MM.1S (cell line): Measurements from ENCODE around the gene ELOB.

Source experiments
- DNase-seq: peaks from one replicate; pipeline ENCODE4 v3.0.0-alpha.2; 2015
- H2AFZ ChIP-seq: fragments of 300-600 bp; sonication (generic); 2 replicates; pipeline ENCODE4 v1.6.0; 2016; ENCODE audit warnings: antibody characterized with exemption, low read length
- H3F3A ChIP-seq: fragments of 300-600 bp; sonication (generic); 2 replicates; pipeline ENCODE4 v1.6.1; 2016; ENCODE audit warnings: mild to moderate bottlenecking, antibody characterized with exemption, low read length, moderate library complexity, mixed read lengths; ENCODE audit not compliant: insufficient read depth
- H3K27ac ChIP-seq: fragments of 300-600 bp; sonication (generic); 2 replicates; pipeline ENCODE4 v1.5.1; 2016; ENCODE audit warnings: mild to moderate bottlenecking, low read length
- H3K27me3 ChIP-seq: fragments of 300-600 bp; sonication (generic); replicated peaks from 2 replicates; pipeline ENCODE4 v1.6.0; 2016; ENCODE audit warnings: low read length; ENCODE audit not compliant: insufficient read depth
- H3K36me3 ChIP-seq: fragments of 300-600 bp; sonication (generic); replicated peaks from 2 replicates; pipeline ENCODE4 v1.6.1; 2016; ENCODE audit warnings: mild to moderate bottlenecking, low read length, mixed read lengths; ENCODE audit not compliant: insufficient read depth
- H3K4me1 ChIP-seq: fragments of 300-600 bp; sonication (generic); 2 replicates; pipeline ENCODE4 v1.6.1; 2016; ENCODE audit warnings: low read length, mixed read lengths
- H3K4me2 ChIP-seq: fragments of 300-600 bp; sonication (generic); 2 replicates; pipeline ENCODE4 v1.6.0; 2016; ENCODE audit warnings: low read depth, low read length
- H3K4me3 ChIP-seq: fragments of 300-600 bp; sonication (generic); 2 replicates; pipeline ENCODE4 v1.5.1; 2016; ENCODE audit warnings: low read length, mixed read lengths
- H3K79me2 ChIP-seq: fragments of 300-600 bp; sonication (generic); 2 replicates; pipeline ENCODE4 v1.6.1; 2016; ENCODE audit warnings: mixed run types, low read length, mixed read lengths
- H3K9ac ChIP-seq: fragments of 300-600 bp; sonication (generic); 2 replicates; pipeline ENCODE4 v1.6.1; 2016; ENCODE audit warnings: low read length, mixed read lengths
- H3K9me2 ChIP-seq: fragments of 300-600 bp; sonication (generic); replicated peaks from 2 replicates; pipeline ENCODE4 v1.6.1; 2016; ENCODE audit warnings: mild to moderate bottlenecking, low read length, mixed read lengths; ENCODE audit not compliant: insufficient read depth
- H3K9me3 ChIP-seq: fragments of 300-600 bp; sonication (generic); replicated peaks from 2 replicates; pipeline ENCODE4 v1.6.1; 2016; ENCODE audit warnings: mild to moderate bottlenecking, low read length, mixed read lengths; ENCODE audit not compliant: insufficient read depth
- H4K20me1 ChIP-seq: fragments of 300-600 bp; sonication (generic); 2 replicates; pipeline ENCODE4 v1.6.1; 2016; ENCODE audit warnings: mild to moderate bottlenecking, low read length, moderate library complexity, mixed read lengths; ENCODE audit not compliant: insufficient read depth
- EZH2 ChIP-seq: fragments of 300-600 bp; sonication (generic); optimal IDR thresholded peaks from 2 replicates; pipeline ENCODE3; 2017; ENCODE audit warnings: low read depth, mild to moderate bottlenecking, antibody characterized with exemption, low read length, mixed read lengths
- EZH2phosphoT487 ChIP-seq: fragments of 300-600 bp; sonication (generic); IDR thresholded peaks from 2 replicates; pipeline ENCODE4 v1.6.1; 2018; ENCODE audit warnings: antibody characterized with exemption, low read length
- TF ChIP-seq, protein P1 (sequence below): fragments of 300-600 bp; sonication (generic); IDR thresholded peaks from 2 replicates; pipeline ENCODE4 v1.5.1; 2016; ENCODE audit warnings: antibody characterized with exemption, low read length, mixed read lengths

The ELOB gene

GRCh38 chr16:2819179-2819938 lies 42.3 kb upstream of the ELOB start:
- Histone ChIP-seq H3K9me3 (no peaks in the 10 kb centered on the region), H3K27me3 (peaks cover 97% of the 10 kb centered on the region), H3K4me1 (no peaks in the 10 kb centered on the region), H2AFZ (no peak overlapping the region), H3K36me3 (no peaks in the 10 kb centered on the region), H4K20me1 (no peaks in the 10 kb centered on the region), H3K9ac (no peak overlapping the region), H3K9me2 (no peaks in the 10 kb centered on the region), H3F3A (no peaks in the 10 kb centered on the region), H3K4me2 (no peak overlapping the region), H3K27ac (no peak overlapping the region), H3K79me2 (no peaks in the 10 kb centered on the region), H3K4me3 (no peak overlapping the region)
- no peak for DNase-seq
- TF ChIP-seq, protein P1, sequence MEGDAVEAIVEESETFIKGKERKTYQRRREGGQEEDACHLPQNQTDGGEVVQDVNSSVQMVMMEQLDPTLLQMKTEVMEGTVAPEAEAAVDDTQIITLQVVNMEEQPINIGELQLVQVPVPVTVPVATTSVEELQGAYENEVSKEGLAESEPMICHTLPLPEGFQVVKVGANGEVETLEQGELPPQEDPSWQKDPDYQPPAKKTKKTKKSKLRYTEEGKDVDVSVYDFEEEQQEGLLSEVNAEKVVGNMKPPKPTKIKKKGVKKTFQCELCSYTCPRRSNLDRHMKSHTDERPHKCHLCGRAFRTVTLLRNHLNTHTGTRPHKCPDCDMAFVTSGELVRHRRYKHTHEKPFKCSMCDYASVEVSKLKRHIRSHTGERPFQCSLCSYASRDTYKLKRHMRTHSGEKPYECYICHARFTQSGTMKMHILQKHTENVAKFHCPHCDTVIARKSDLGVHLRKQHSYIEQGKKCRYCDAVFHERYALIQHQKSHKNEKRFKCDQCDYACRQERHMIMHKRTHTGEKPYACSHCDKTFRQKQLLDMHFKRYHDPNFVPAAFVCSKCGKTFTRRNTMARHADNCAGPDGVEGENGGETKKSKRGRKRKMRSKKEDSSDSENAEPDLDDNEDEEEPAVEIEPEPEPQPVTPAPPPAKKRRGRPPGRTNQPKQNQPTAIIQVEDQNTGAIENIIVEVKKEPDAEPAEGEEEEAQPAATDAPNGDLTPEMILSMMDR: no peak
- TF ChIP-seq EZH2: no peak
- no peak for TF ChIP-seq EZH2phosphoT487

- H2AFZ ChIP-seq: no peak overlapping the region
- H3K36me3 ChIP-seq: no peaks in the 10 kb centered on the region
- DNase-seq: no peak
- no peak overlapping the region for H3K9ac ChIP-seq
- H3K27me3 ChIP-seq: peaks cover 96% of the 10 kb centered on the region
- no peaks in the 10 kb centered on the region for H4K20me1 ChIP-seq
- no peak overlapping the region for H3K4me3 ChIP-seq
- no peaks in the 10 kb centered on the region for H3K9me2 ChIP-seq
- H3K27ac ChIP-seq: no peak overlapping the region
- H3K4me1 ChIP-seq: no peaks in the 10 kb centered on the region
- no peak overlapping the region for H3K4me2 ChIP-seq
- TF ChIP-seq EZH2 (no peak), EZH2phosphoT487 (no peak)
- TF ChIP-seq, protein P1: no peak
- H3K79me2 ChIP-seq: no peaks in the 10 kb centered on the region
- H3F3A ChIP-seq: no peaks in the 10 kb centered on the region
- H3K9me3 ChIP-seq: no peaks in the 10 kb centered on the region
Measured at GRCh38 chr16:2818272-2818876, 41.3 kb upstream of the ELOB start.

DNA sequence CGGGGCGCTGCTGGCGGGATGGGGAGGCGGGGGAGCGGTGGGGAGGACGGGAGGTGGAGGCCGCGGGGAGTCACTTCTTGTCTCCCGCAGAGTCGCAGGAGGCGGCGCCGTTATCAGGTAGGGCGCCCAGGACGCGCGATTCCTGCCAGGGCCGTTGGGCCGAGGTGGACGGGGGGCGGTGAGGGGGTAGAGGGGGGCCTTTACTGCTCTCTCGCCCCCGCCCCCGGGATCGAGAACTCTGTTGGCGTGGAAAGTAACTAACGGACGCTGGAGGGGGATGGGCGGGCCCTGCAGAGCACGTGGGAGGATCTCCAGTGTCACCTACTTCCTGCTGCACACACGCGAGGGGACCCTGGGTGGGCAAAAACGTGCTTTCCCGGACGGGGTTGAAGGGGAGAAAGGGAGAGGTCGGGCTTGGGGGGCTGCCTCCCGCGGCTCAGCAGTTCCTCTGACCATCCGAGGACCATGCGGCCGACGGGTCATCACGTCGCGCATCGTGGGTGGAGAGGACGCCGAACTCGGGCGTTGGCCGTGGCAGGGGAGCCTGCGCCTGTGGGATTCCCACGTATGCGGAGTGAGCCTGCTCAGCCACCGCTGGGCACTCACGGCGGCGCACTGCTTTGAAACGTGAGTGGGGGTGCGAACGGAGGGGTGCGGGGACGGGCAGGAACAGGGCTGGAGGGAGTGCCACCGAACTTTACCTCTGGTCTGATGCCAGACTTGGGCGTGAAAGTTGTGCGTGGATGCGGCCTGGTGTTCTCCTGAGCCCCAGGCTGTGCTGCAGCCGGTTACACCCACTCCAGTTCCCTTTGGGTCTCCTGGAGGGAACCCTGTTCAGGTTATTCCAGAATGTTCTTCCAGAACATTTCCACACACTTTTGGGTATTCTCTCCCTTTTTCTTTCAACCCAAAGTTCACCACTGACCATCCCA lies 40.5 kb upstream of the ELOB start:
- Histone ChIP-seq H3K9me2 (no peaks in the 10 kb centered on the region), H4K20me1 (no peaks in the 10 kb centered on the region), H3F3A (no peaks in the 10 kb centered on the region), H3K9ac (no peak overlapping the region), H3K4me3 (no peak overlapping the region), H3K4me1 (no peaks in the 10 kb centered on the region), H3K36me3 (no peaks in the 10 kb centered on the region), H3K27ac (no peak overlapping the region), H3K9me3 (no peaks in the 10 kb centered on the region), H3K79me2 (no peaks in the 10 kb centered on the region), H2AFZ (no peak overlapping the region), H3K4me2 (no peak overlapping the region), H3K27me3 (peaks cover 92% of the 10 kb centered on the region)
- TF ChIP-seq EZH2phosphoT487 (no peak), EZH2 (no peak)
- TF ChIP-seq, protein P1: no peak
- DNase-seq: no peak
